Endodermal cell (in vitro differentiated cells): Measurements from ENCODE around the gene NSFL1C. TPM values are rescaled to one million over a fixed set of nuclear protein-coding genes. Genes with fewer than 3 reads are reported as not detected.

Experiments used
- DNase-seq: peaks from one replicate; pipeline ENCODE4 v3.0.0-alpha.2; 2017
- H3K27ac ChIP-seq: 2 replicates; pipeline ENCODE4 v1.5.1; 2013; ENCODE audit warnings: mild to moderate bottlenecking, low read depth, low read length, moderate library complexity
- H3K27me3 ChIP-seq: 2 replicates; pipeline ENCODE4 v1.6.1; 2013; ENCODE audit warnings: mild to moderate bottlenecking, low read length, moderate library complexity; ENCODE audit not compliant: insufficient read depth, control insufficient read depth, poor library complexity, severe bottlenecking
- H3K36me3 ChIP-seq: 2 replicates; pipeline ENCODE4 v1.7.0; 2013; ENCODE audit warnings: mild to moderate bottlenecking, low read length, moderate library complexity; ENCODE audit not compliant: control insufficient read depth, insufficient read depth
- H3K4me1 ChIP-seq: one replicate; pipeline ENCODE4 v1.7.0; 2013; ENCODE audit warnings: low read length; ENCODE audit not compliant: control insufficient read depth, insufficient read depth
- H3K4me3 ChIP-seq: 2 replicates; pipeline ENCODE4 v1.5.1; 2013; ENCODE audit warnings: mild to moderate bottlenecking, low read length, moderate library complexity
- H3K9ac ChIP-seq: 2 replicates; pipeline ENCODE4 v1.6.1; 2013; ENCODE audit warnings: mild to moderate bottlenecking, low read length, moderate library complexity; ENCODE audit not compliant: poor library complexity, severe bottlenecking; ENCODE audit errors: extremely low read depth
- H3K9me3 ChIP-seq: 2 replicates; pipeline ENCODE4 v1.6.1; 2013; ENCODE audit warnings: mild to moderate bottlenecking, low read length, moderate library complexity; ENCODE audit not compliant: control insufficient read depth
- H3K27ac Mint-ChIP-seq: 2 replicates; pipeline ENCODE4 v1.8.0; 2020; ENCODE audit warnings: mixed read lengths
- H3K27me3 Mint-ChIP-seq: 2 replicates; pipeline ENCODE4 v1.8.0; 2021; ENCODE audit warnings: mild to moderate bottlenecking, mixed read lengths; ENCODE audit not compliant: insufficient read depth
- H3K36me3 Mint-ChIP-seq: 2 replicates; pipeline ENCODE4 v1.8.0; 2020; ENCODE audit warnings: low read depth, mixed read lengths
- H3K4me1 Mint-ChIP-seq: 2 replicates; pipeline ENCODE4 v1.8.0; 2020; ENCODE audit warnings: mixed read lengths
- H3K4me3 Mint-ChIP-seq: 2 replicates; pipeline ENCODE4 v1.8.0; 2020; ENCODE audit warnings: mild to moderate bottlenecking, moderate library complexity, mixed read lengths
- H3K9me3 Mint-ChIP-seq: 2 replicates; pipeline ENCODE4 v1.8.0; 2020; ENCODE audit warnings: mild to moderate bottlenecking, mixed read lengths
- WGBS, 2 experiments: methylation state at CpG; one replicate each; pipeline versions ENCODE4 v1.1.5 to v1.1.7; 2013; ENCODE audit warnings: missing lambda C conversion rate in 2 of 2, mixed read lengths in 1 of 2; ENCODE audit not compliant: insufficient coverage in 1 of 2, insufficient read length in 1 of 2; 5-methylcytosine and 5-hydroxymethylcytosine counted together
- total RNA-seq, 2 donors: library from RNA; stranded (reverse); fragmentation: NEBNext Ultra II Directional in 1 of 2; extraction: Animal tissue kit (Norgen Biotek cat#: 25700) in 1 of 2; gene quantifications; 2 replicates in 1 of 2; 3 replicates in 1 of 2; pipeline ENCODE4 v1.2.1, GENCODE V29; 2021
- TF ChIP-seq, protein P1 (sequence below): fragments of 200-600 bp; sonication (generic); conservative IDR thresholded peaks from 2 replicates; pipeline ENCODE4 v1.5.0; 2021; ENCODE audit warnings: antibody characterized with exemption, mild to moderate bottlenecking

The NSFL1C gene
- total RNA-seq, 2 donors from 2014 or later, result 90.9 to 117 TPM

DNA sequence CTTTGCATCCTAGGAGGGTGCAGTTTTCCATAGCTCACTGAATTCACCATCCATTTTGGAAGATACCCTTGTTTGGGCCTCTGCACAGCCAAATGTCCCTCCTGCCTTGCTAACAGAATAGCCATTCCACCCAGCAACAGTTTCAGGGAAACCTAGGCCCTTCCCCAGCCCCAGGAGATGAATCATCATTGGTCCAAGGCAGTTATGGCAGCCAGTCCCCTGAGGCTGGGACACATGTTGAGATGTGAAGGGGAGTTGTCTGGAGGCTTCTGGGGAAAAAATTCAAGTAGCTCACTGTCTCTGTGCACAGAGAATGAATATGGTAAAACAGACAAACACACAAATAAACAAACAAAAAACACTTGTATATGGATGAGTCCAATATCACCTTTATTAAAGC lies 41.9 kb upstream of the NSFL1C start:
- Histone ChIP-seq H3K4me3 (no peak overlapping the region), H3K27ac (no peak overlapping the region), H3K27me3 (no peaks in the 10 kb centered on the region), H3K9ac (no peak overlapping the region), H3K4me1 (no peaks in the 10 kb centered on the region), H3K36me3 (no peaks in the 10 kb centered on the region), H3K9me3 (no peaks in the 10 kb centered on the region)
- peaks cover 19% of the 10 kb centered on the region for H3K27me3 Mint-ChIP-seq
- no peak for DNase-seq
- TF ChIP-seq, protein P1, sequence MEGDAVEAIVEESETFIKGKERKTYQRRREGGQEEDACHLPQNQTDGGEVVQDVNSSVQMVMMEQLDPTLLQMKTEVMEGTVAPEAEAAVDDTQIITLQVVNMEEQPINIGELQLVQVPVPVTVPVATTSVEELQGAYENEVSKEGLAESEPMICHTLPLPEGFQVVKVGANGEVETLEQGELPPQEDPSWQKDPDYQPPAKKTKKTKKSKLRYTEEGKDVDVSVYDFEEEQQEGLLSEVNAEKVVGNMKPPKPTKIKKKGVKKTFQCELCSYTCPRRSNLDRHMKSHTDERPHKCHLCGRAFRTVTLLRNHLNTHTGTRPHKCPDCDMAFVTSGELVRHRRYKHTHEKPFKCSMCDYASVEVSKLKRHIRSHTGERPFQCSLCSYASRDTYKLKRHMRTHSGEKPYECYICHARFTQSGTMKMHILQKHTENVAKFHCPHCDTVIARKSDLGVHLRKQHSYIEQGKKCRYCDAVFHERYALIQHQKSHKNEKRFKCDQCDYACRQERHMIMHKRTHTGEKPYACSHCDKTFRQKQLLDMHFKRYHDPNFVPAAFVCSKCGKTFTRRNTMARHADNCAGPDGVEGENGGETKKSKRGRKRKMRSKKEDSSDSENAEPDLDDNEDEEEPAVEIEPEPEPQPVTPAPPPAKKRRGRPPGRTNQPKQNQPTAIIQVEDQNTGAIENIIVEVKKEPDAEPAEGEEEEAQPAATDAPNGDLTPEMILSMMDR, result no peak
- H3K36me3 Mint-ChIP-seq, result no peaks in the 10 kb centered on the region
- H3K9me3 Mint-ChIP-seq, result no peaks in the 10 kb centered on the region
- no peak overlapping the region for H3K27ac Mint-ChIP-seq
- H3K4me1 Mint-ChIP-seq, result no peaks in the 10 kb centered on the region
- H3K4me3 Mint-ChIP-seq, result no peak overlapping the region

DNA sequence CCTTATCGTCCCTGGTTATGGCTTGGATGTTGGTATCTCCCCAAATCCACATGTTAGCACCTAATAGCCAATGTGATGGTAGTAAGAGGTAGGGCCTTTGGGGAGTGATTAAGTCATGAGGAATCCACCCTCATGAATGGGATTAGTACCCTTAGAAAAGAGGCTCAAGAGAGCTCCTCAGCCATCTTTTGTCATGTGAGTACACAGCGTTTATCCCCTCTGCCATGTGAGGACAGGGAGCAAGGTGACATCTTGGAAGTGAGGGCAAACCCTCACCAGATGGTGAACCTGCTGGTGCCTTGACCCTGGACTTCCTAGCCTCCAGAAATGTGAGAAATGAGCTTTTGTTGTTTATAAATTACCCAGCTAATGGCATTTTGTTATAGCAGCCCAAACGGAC lies 40.6 kb upstream of the NSFL1C start:
- Histone ChIP-seq H3K36me3 (no peaks in the 10 kb centered on the region), H3K9me3 (peaks cover 11% of the 10 kb centered on the region), H3K27me3 (no peaks in the 10 kb centered on the region), H3K4me3 (no peak overlapping the region), H3K9ac (no peak overlapping the region), H3K4me1 (no peaks in the 10 kb centered on the region), H3K27ac (no peak overlapping the region)
- no peak overlapping the region for H3K4me3 Mint-ChIP-seq
- peaks cover 19% of the 10 kb centered on the region for H3K27me3 Mint-ChIP-seq
- H3K4me1 Mint-ChIP-seq, result no peaks in the 10 kb centered on the region
- H3K36me3 Mint-ChIP-seq, result no peaks in the 10 kb centered on the region
- peaks cover 11% of the 10 kb centered on the region for H3K9me3 Mint-ChIP-seq
- WGBS, 2 experiments, result 69 to 80% methylated on average over 3 of the region's 3 CpGs
- TF ChIP-seq, protein P1, result no peak
- no peak overlapping the region for H3K27ac Mint-ChIP-seq
- no peak for DNase-seq

DNA sequence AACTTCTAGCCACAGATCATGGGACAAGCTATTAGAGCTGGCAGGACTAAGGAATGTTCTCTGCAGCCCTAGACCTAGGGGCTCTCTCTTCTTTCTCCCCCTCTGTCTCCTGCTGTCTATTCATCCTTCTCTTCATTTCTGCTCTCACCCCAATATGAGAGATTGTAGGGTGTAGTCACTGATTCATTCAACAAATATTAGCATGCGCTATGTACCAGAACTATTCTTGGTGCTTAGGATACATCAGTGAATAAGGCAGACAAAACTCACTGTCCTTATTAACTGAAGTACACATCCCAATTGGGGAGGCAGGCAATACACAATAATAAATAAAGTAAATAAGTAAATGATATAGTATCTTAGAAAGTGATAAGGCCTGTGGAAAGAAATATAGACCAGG lies 39.2 kb upstream of the NSFL1C start:
- Histone ChIP-seq H3K9ac (no peak overlapping the region), H3K4me1 (no peaks in the 10 kb centered on the region), H3K27ac (no peak overlapping the region), H3K9me3 (peaks cover 25% of the 10 kb centered on the region), H3K4me3 (no peak overlapping the region), H3K36me3 (no peaks in the 10 kb centered on the region), H3K27me3 (no peaks in the 10 kb centered on the region)
- WGBS, 2 experiments, result 100% methylated on average over 1 of the region's 1 CpG; no CpG with 5 or more reads in 1 of the 2 experiments
- H3K27ac Mint-ChIP-seq, result no peak overlapping the region
- TF ChIP-seq, protein P1, result no peak
- no peaks in the 10 kb centered on the region for H3K36me3 Mint-ChIP-seq
- H3K4me1 Mint-ChIP-seq, result peaks cover 3% of the 10 kb centered on the region
- H3K27me3 Mint-ChIP-seq, result peaks cover 11% of the 10 kb centered on the region
- H3K4me3 Mint-ChIP-seq, result no peak overlapping the region
- DNase-seq, result no peak
- peaks cover 12% of the 10 kb centered on the region for H3K9me3 Mint-ChIP-seq
